GM12873 (cell line): Measurements from ENCODE around the gene VTI1A.

Experiments
- TF ChIP-seq, protein P1 (sequence below): IDR thresholded peaks from 2 replicates; pipeline ENCODE4 v1.5.1; 2012; ENCODE audit warnings: low read depth, mild to moderate bottlenecking, moderate library complexity, low read length, control low read depth; ENCODE audit not compliant: insufficient read depth; ENCODE audit errors: missing control alignments

Gene VTI1A

DNA sequence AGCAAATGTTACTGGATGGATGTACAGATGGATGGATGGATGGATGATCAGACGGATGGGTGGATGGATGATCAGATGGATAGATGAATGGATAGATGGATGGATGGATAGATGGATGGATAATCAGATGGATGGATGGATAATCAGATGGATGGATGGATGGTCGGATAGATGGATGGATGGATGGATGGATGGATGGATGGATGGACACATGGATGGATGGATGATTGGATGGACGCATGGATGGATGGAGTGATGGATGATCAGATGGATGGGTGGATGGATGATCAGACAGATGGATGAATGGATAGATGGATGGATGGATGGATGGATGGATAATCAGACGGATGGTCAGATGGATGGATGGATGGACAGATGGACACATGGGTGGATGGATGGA, 412.8 kb downstream of the VTI1A start:
- TF ChIP-seq, protein P1, sequence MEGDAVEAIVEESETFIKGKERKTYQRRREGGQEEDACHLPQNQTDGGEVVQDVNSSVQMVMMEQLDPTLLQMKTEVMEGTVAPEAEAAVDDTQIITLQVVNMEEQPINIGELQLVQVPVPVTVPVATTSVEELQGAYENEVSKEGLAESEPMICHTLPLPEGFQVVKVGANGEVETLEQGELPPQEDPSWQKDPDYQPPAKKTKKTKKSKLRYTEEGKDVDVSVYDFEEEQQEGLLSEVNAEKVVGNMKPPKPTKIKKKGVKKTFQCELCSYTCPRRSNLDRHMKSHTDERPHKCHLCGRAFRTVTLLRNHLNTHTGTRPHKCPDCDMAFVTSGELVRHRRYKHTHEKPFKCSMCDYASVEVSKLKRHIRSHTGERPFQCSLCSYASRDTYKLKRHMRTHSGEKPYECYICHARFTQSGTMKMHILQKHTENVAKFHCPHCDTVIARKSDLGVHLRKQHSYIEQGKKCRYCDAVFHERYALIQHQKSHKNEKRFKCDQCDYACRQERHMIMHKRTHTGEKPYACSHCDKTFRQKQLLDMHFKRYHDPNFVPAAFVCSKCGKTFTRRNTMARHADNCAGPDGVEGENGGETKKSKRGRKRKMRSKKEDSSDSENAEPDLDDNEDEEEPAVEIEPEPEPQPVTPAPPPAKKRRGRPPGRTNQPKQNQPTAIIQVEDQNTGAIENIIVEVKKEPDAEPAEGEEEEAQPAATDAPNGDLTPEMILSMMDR = no peak
